ENCODE measurements around the gene ZNF496. TPM values are rescaled to one million over a fixed set of nuclear protein-coding genes. Genes with fewer than 3 reads are reported as not detected.

Gene ZNF496
- polyA plus RNA-seq, 3 donors, result 1.6 to 7.7 (median 2.4) TPM

DNA sequence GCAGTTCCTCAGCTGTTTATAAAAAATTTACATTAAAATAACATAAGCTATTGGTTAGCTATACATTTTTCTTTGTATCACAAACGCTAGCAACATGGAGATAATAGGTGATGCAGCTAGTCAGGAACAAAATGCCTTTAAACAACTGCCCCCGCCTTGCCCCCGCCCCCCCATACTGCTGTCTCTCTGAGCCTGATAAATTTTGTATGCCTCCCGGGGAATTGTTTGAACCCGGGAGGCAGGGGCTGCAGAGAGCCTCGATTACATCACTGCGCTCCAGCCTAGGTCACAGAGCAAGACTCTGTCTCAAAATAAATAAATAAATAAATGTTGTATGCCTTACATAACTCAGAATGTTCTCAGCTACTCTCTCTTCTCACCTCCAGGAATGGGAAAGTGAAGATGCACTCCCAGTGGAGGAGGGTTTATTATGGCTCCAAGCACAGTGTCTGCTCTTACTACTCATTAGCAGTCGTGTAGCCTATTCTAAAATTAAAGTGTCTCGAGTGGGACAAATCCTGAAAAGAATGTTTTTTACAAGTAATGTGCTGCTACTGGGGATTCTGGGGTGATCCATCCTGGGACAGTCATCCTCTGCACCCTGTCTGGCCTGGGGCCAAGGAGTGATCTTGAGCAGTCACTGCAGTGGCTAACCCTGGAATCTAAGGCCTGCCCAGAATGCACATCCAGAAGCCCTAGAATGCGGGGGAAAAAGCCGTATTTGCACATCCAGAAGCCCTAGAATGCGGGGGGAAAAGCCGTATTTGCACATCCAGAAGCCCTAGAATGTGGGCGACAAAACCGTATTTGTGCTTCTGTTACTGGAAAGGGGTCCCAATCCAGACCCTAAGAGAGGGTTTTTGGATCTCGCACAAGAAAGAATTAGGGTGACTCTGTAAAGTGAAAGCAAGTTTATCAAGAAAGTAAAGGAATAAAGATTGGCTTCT, 39.4 kb upstream of the ZNF496 start:
- TF ChIP-seq, protein P1, sequence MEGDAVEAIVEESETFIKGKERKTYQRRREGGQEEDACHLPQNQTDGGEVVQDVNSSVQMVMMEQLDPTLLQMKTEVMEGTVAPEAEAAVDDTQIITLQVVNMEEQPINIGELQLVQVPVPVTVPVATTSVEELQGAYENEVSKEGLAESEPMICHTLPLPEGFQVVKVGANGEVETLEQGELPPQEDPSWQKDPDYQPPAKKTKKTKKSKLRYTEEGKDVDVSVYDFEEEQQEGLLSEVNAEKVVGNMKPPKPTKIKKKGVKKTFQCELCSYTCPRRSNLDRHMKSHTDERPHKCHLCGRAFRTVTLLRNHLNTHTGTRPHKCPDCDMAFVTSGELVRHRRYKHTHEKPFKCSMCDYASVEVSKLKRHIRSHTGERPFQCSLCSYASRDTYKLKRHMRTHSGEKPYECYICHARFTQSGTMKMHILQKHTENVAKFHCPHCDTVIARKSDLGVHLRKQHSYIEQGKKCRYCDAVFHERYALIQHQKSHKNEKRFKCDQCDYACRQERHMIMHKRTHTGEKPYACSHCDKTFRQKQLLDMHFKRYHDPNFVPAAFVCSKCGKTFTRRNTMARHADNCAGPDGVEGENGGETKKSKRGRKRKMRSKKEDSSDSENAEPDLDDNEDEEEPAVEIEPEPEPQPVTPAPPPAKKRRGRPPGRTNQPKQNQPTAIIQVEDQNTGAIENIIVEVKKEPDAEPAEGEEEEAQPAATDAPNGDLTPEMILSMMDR (IDR thresholded peaks at IDR 0.05), result no peak
- peaks cover 0 to 3% of the 10 kb centered on the region in 2 donors for H3K36me3 Mint-ChIP-seq
- H3K27ac ChIP-seq (ENCODE audit: low read depth in 1 of 2, low read length in 2 of 2), result no peak overlapping the region
- peaks cover 1 to 5% (median 4%) of the 10 kb centered on the region in 3 donors for H3K27me3 Mint-ChIP-seq (ENCODE audit: low read depth in 3 of 3)
- no peaks in the 10 kb centered on the region for H3K36me3 ChIP-seq (replicated peaks in 1 of 2; ENCODE audit: control insufficient read depth in 1 of 2, insufficient read depth in 2 of 2, low read length in 2 of 2)
- H3K27me3 ChIP-seq (ENCODE audit: control insufficient read depth in 2 of 2, insufficient read depth in 2 of 2, low read length in 2 of 2), result no peaks in the 10 kb centered on the region
- intact Hi-C loops (cut with micrococcal nuclease), result loop anchor here (5.0 kb wide), 2 partner anchors 46 to 116 kb away; partner anchors contain the start of gene NLRP3 (in 1 of the 2)
- 99% methylated on average over 6 of the region's 16 CpGs for WGBS (ENCODE audit: insufficient coverage)
- H2AFZ ChIP-seq (ENCODE audit: insufficient read depth, low read depth, low read length, poor library complexity, severe bottlenecking), result no peak overlapping the region
- H3K4me1 ChIP-seq (ENCODE audit: control insufficient read depth in 1 of 2, insufficient read depth in 2 of 2, low read length in 2 of 2), result peaks cover 5 to 9% of the 10 kb centered on the region in 2 donors
- DNase-seq, result no peak
- H3K4me3 ChIP-seq (replicated peaks in 1 of 3; ENCODE audit: low read depth in 2 of 3, low read length in 3 of 3), result no peak overlapping the region
- no peaks in the 10 kb centered on the region for H3K79me2 ChIP-seq (ENCODE audit: insufficient read depth, low read length)
- H3K9me3 Mint-ChIP-seq, result peaks cover 10 to 13% (median 12%) of the 10 kb centered on the region in 7 donors
- no peaks in the 10 kb centered on the region for H4K20me1 ChIP-seq (ENCODE audit: insufficient read depth, low read length)
- no peak overlapping the region for H3K4me2 ChIP-seq (replicated peaks; ENCODE audit: extremely low read depth, low read length, poor library complexity, severe bottlenecking)
- no peak overlapping the region for H3K9ac ChIP-seq (ENCODE audit: insufficient read depth, low read length, poor library complexity, severe bottlenecking)
- H3K27ac Mint-ChIP-seq, result peak overlapping the region in 3 of 7 donors; percentile 12 to 68 (median 31)
- H3K4me3 Mint-ChIP-seq, result no peak overlapping the region
- H3K4me1 Mint-ChIP-seq, result peaks cover 15% of the 10 kb centered on the region
- H3K9me3 ChIP-seq (replicated peaks in 1 of 2; ENCODE audit: control insufficient read depth in 1 of 2, insufficient read depth in 1 of 2, low read length in 2 of 2), result peaks cover 8 to 12% of the 10 kb centered on the region in 2 donors

DNA sequence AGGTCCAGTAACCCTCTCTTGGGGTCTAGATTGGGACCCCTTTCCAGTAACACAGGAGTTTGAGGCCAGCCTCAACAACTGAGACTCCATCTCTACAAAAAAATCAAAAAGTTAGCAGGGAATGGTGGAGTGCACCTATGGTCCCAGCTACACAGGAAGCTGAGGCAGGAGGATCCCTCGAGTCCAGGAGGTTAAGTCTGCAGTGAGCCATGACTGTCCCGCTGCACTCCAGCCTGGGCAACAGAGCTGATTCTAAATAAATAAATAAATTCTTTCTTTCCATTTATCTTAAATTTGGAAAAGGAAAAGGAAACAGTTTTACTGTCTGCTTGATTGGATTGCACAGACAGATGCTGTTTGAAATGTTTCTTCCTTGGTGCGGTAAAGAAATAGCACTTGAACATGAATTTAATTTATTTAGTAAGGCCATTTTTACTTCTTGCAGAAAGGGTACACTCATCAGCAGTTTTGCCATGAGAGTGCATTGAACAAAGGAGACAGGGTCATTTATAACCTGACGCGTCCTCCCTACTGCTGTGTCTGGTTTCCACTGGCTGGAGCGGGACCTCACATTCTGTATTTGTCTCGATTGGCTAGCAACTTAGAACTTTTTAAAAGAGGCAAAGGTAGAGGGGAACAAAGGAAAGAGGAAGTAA, 37.0 kb upstream of the ZNF496 start:
- Mint-ChIP-seq H3K27ac (no peak overlapping the region), H3K27me3 (ENCODE audit: low read depth in 3 of 3) (peaks cover 4 to 8% (median 7%) of the 10 kb centered on the region in 3 donors), H3K4me3 (no peak overlapping the region), H3K36me3 (peaks cover 0 to 3% of the 10 kb centered on the region in 2 donors), H3K9me3 (peaks cover 21 to 30% (median 25%) of the 10 kb centered on the region in 7 donors), H3K4me1 (peaks cover 5% of the 10 kb centered on the region)
- Histone ChIP-seq H2AFZ (ENCODE audit: insufficient read depth, low read depth, low read length, poor library complexity, severe bottlenecking) (no peak overlapping the region), H3K4me3 (replicated peaks in 1 of 3; ENCODE audit: low read depth in 2 of 3, low read length in 3 of 3) (no peak overlapping the region), H3K9me3 (replicated peaks in 1 of 2; ENCODE audit: control insufficient read depth in 1 of 2, insufficient read depth in 1 of 2, low read length in 2 of 2) (peaks cover 22 to 25% of the 10 kb centered on the region in 2 donors), H3K27ac (ENCODE audit: low read depth in 1 of 2, low read length in 2 of 2) (no peak overlapping the region), H3K9ac (ENCODE audit: insufficient read depth, low read length, poor library complexity, severe bottlenecking) (no peak overlapping the region), H3K27me3 (ENCODE audit: control insufficient read depth in 2 of 2, insufficient read depth in 2 of 2, low read length in 2 of 2) (no peaks in the 10 kb centered on the region), H3K36me3 (replicated peaks in 1 of 2; ENCODE audit: control insufficient read depth in 1 of 2, insufficient read depth in 2 of 2, low read length in 2 of 2) (no peaks in the 10 kb centered on the region), H3K79me2 (ENCODE audit: insufficient read depth, low read length) (no peaks in the 10 kb centered on the region), H3K4me1 (ENCODE audit: control insufficient read depth in 1 of 2, insufficient read depth in 2 of 2, low read length in 2 of 2) (peaks cover 3 to 5% of the 10 kb centered on the region in 2 donors), H4K20me1 (ENCODE audit: insufficient read depth, low read length) (no peaks in the 10 kb centered on the region), H3K4me2 (replicated peaks; ENCODE audit: extremely low read depth, low read length, poor library complexity, severe bottlenecking) (no peak overlapping the region)
- 100% methylated on average over 3 of the region's 7 CpGs for WGBS (ENCODE audit: insufficient coverage)
- TF ChIP-seq, protein P1 (IDR thresholded peaks at IDR 0.05), result no peak
- intact Hi-C loops (cut with micrococcal nuclease), result no loop called here
- no peak for DNase-seq

Data from CD14-positive monocyte (primary cell).